ENCODE data around the gene SPNS1. TPM values are rescaled to one million over a fixed set of nuclear protein-coding genes. Genes with fewer than 3 reads are reported as not detected.

The SPNS1 gene
- total and polyA plus RNA-seq, 2 donors (not counting 1 experiment from before 2014, with no cell fraction given): 36.4 to 47.6 TPM

GRCh38 chr16:28943281-28943680 lies 31.3 kb upstream of the SPNS1 start:
- Histone ChIP-seq H3K4me2 (replicated peaks; ENCODE audit: low read depth, low read length, poor library complexity, severe bottlenecking) (no peak overlapping the region), H3K4me3 (ENCODE audit: control extremely low read depth in 1 of 5, extremely low read depth in 1 of 5, insufficient read depth in 1 of 5, low read depth in 2 of 5, low read length in 4 of 5) (no peak overlapping the region), H2AFZ (ENCODE audit: insufficient read depth, low read depth, low read length, poor library complexity, severe bottlenecking) (no peak overlapping the region), H3K36me3 (replicated peaks in 1 of 2; ENCODE audit: control extremely low read depth in 1 of 2, control insufficient read depth in 1 of 2, extremely low read depth in 1 of 2, insufficient read depth in 2 of 2, low read length in 1 of 2) (peaks cover 0 to 14% of the 10 kb centered on the region in 2 experiments), H3K9ac (ENCODE audit: low read length) (no peak overlapping the region), H3K79me2 (ENCODE audit: control insufficient read depth, insufficient read depth, low read length) (peaks cover 32% of the 10 kb centered on the region), H3K27me3 (replicated peaks in 1 of 4; ENCODE audit: control extremely low read depth in 1 of 4, control insufficient read depth in 3 of 4, insufficient read depth in 4 of 4, low read length in 3 of 4) (no peaks in the 10 kb centered on the region), H3K27ac (ENCODE audit: low read length in 2 of 2) (no peak overlapping the region), H3K4me1 (ENCODE audit: control insufficient read depth in 2 of 2, insufficient read depth in 2 of 2, low read length in 2 of 2) (peaks cover 9 to 10% of the 10 kb centered on the region in 2 donors), H3K9me3 (ENCODE audit: control extremely low read depth in 1 of 3, control insufficient read depth in 2 of 3, insufficient read depth in 1 of 3, low read length in 2 of 3) (no peaks in the 10 kb centered on the region), H4K20me1 (ENCODE audit: control insufficient read depth, insufficient read depth, low read length, poor library complexity, severe bottlenecking) (peaks cover 5% of the 10 kb centered on the region)
- no peaks in the 10 kb centered on the region for H3K27me3 Mint-ChIP-seq
- H3K9me3 Mint-ChIP-seq (ENCODE audit: insufficient read depth): no peaks in the 10 kb centered on the region
- ATAC-seq (ENCODE audit: low read depth) (no peak), DNase-seq (no peak)
- H3K27ac Mint-ChIP-seq: no peak overlapping the region
- no peak overlapping the region for H3K4me3 Mint-ChIP-seq
- H3K4me1 Mint-ChIP-seq: peaks cover 17% of the 10 kb centered on the region
- POLR2A ChIA-PET: interaction anchor here (0.7 to 3.0 kb wide), 3 partner anchors 7 to 15 kb away, joined by 3 to 17 read pairs (median 11); partner anchors contain the start of gene CD19
- TF ChIP-seq EZH2 (IDR thresholded peaks at IDR 0.05; ENCODE audit: borderline replicate concordance, insufficient read depth, low read depth, low read length, poor library complexity, severe bottlenecking): no peak
- TF ChIP-seq, protein P1, sequence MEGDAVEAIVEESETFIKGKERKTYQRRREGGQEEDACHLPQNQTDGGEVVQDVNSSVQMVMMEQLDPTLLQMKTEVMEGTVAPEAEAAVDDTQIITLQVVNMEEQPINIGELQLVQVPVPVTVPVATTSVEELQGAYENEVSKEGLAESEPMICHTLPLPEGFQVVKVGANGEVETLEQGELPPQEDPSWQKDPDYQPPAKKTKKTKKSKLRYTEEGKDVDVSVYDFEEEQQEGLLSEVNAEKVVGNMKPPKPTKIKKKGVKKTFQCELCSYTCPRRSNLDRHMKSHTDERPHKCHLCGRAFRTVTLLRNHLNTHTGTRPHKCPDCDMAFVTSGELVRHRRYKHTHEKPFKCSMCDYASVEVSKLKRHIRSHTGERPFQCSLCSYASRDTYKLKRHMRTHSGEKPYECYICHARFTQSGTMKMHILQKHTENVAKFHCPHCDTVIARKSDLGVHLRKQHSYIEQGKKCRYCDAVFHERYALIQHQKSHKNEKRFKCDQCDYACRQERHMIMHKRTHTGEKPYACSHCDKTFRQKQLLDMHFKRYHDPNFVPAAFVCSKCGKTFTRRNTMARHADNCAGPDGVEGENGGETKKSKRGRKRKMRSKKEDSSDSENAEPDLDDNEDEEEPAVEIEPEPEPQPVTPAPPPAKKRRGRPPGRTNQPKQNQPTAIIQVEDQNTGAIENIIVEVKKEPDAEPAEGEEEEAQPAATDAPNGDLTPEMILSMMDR (IDR thresholded peaks at IDR 0.05): no peak
- intact Hi-C loops (cut with micrococcal nuclease): no loop called here
- CTCF ChIA-PET: interaction anchor here (0.7 to 7.0 kb wide), 7 partner anchors 9 to 105 kb away, joined by 3 to 114 read pairs (median 70); partner anchors contain the start of genes CD19, RABEP2 and SH2B1

DNA sequence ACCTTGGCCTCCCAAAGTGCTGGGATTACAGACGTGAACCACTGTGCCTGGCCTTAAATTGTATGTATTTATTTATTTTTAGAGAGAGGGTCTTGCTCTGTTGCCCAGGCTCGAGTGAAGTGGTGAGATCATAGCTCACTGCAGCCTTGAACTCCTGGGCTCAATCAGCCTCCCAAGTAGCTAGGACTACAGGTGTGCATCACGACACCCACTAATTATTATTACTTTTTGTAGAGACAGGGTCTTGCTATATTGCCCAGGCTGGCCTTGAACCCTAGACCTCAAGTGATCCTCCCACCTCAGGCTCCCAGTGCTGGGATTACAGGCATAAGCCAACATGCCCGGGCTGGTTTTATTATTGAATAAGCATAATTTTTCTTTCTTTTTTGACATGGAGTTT lies 27.9 kb upstream of the SPNS1 start:
- ATAC-seq (ENCODE audit: low read depth) (no peak), DNase-seq (no peak)
- TF ChIP-seq, protein P1 (IDR thresholded peaks at IDR 0.05): no peak
- no peak for TF ChIP-seq EZH2 (IDR thresholded peaks at IDR 0.05; ENCODE audit: borderline replicate concordance, insufficient read depth, low read depth, low read length, poor library complexity, severe bottlenecking)
- Histone ChIP-seq H3K79me2 (ENCODE audit: control insufficient read depth, insufficient read depth, low read length) (peaks cover 27% of the 10 kb centered on the region), H3K4me2 (replicated peaks; ENCODE audit: low read depth, low read length, poor library complexity, severe bottlenecking) (no peak overlapping the region), H3K36me3 (replicated peaks in 1 of 2; ENCODE audit: control extremely low read depth in 1 of 2, control insufficient read depth in 1 of 2, extremely low read depth in 1 of 2, insufficient read depth in 2 of 2, low read length in 1 of 2) (no peaks in the 10 kb centered on the region), H4K20me1 (ENCODE audit: control insufficient read depth, insufficient read depth, low read length, poor library complexity, severe bottlenecking) (peaks cover 7% of the 10 kb centered on the region), H3K4me3 (ENCODE audit: control extremely low read depth in 1 of 5, extremely low read depth in 1 of 5, insufficient read depth in 1 of 5, low read depth in 2 of 5, low read length in 4 of 5) (no peak overlapping the region), H3K9me3 (ENCODE audit: control extremely low read depth in 1 of 3, control insufficient read depth in 2 of 3, insufficient read depth in 1 of 3, low read length in 2 of 3) (no peaks in the 10 kb centered on the region), H2AFZ (ENCODE audit: insufficient read depth, low read depth, low read length, poor library complexity, severe bottlenecking) (no peak overlapping the region), H3K4me1 (ENCODE audit: control insufficient read depth in 2 of 2, insufficient read depth in 2 of 2, low read length in 2 of 2) (peaks cover 12 to 19% of the 10 kb centered on the region in 2 donors), H3K27me3 (replicated peaks in 1 of 4; ENCODE audit: control extremely low read depth in 1 of 4, control insufficient read depth in 3 of 4, insufficient read depth in 4 of 4, low read length in 3 of 4) (no peaks in the 10 kb centered on the region), H3K9ac (ENCODE audit: low read length) (no peak overlapping the region), H3K27ac (ENCODE audit: low read length in 2 of 2) (no peak overlapping the region)
- Mint-ChIP-seq H3K27ac (no peak overlapping the region), H3K4me1 (peaks cover 24% of the 10 kb centered on the region), H3K9me3 (ENCODE audit: insufficient read depth) (no peaks in the 10 kb centered on the region), H3K4me3 (no peak overlapping the region), H3K27me3 (no peaks in the 10 kb centered on the region)
- POLR2A ChIA-PET: interaction anchor here (1.0 kb wide), 1 partner anchor 14 kb away, joined by 3 read pairs; no protein-coding TSS in a partner anchor
- CTCF ChIA-PET: interaction anchor here (0.7 to 7.0 kb wide), 6 partner anchors 23 to 719 kb away, joined by 3 to 70 read pairs (median 8); partner anchors contain the start of genes SH2B1 and TUFM
- WGBS (ENCODE audit: insufficient coverage): 83% methylated on average over 1 of the region's 4 CpGs
- intact Hi-C loops (cut with micrococcal nuclease): no loop called here
